ENCODE results near the gene AVL9.
"Not testable (repeated sequence)": the region's sequence is repeated elsewhere in the genome, so short reads cannot be mapped to it uniquely, and the experiment has no call there.

AVL9 gene

DNA sequence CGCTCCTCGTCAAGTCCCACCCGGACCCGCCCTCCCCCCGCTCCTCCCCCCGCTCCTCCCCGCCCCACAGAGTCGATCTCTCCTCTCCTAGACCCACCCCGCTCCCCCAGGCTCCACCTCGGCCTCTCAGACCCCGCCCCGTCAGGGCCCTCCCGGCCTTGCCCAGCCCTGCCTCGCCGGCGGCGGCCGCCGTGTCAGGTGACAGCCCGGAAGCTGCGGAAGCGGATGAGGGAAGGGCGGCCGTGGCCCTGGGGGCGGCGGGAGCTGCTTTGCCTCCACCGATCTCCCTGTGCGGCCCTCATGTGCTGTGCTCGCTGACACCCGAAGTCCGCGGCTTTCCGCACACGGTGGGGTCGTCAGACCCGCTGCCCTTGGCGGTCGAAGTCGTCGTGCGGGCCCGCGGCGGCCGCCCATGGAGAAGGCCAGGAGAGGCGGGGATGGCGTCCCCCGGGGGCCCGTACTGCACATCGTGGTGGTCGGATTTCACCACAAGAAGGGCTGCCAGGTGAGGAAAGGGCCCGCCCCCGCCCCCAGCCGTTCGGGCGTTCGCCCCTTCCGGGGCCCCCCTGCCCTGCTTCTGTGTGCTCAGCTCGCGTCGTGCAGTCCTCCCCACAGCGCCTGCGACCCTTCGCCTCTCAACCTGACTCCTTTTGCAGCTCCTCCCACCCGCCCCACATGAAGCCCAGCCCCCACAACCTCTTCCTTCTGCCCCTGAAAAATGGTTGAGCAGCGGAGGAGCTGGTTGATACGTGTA is at the start of gene AVL9:
Gene AVL9, plus strand, starts transcription at position 192 of the 754 bp plus-strand sequence. Its CDS starts 221 bp downstream, at position 413.
- DNase-seq = peak; percentile 99

DNA sequence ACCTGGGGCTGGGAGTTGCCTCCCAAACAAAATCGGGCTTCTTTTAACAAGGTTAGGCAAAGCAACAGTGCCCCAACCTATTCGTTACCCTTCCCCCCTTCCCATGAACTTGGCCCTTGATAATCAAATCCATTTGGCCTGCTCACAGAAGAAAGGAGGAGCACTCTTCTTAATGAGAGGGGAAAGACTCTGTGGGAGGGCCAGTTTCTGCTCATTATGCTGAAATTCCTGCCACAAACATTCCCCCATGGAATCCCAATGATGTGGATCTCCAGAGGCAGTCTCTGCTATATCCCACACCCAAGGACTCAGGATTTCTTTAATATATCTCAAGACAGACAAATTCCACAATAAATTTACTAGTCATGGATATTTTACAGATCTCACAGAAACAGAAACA is 48.1 kb upstream of the AVL9 start:
- no peak for DNase-seq

DNA sequence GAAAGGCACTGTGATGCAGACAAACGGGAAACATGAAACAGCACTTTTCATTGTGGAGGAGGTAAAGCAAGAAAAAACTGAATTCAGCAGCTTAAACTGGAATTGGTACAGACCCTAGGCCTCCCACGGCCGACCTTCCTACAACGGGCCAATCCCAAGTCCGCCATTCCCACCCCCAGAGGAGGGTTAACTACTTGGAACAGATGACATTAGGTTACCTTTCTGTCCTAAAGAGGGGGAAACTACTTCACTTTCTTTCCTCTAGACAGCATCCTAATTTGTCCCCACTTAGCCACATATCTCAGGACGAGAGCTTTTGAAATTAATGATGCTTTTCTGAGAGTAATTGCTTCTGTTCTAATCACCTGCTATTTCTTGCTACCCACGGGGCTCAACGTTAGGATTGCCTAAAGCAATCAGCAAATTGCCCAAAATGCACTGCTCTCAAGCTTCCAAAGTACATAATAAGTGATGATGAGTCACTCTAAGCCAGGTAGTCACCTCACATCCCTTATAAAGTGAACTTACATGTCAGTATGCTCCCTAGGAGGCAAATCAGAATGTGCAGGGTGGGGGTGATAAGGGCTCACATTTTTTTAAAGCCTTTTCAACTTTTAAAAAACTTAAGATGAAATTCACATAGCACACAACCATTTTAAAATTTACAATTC is 41.8 kb upstream of the AVL9 start:
- DNase-seq = no peak

DNA sequence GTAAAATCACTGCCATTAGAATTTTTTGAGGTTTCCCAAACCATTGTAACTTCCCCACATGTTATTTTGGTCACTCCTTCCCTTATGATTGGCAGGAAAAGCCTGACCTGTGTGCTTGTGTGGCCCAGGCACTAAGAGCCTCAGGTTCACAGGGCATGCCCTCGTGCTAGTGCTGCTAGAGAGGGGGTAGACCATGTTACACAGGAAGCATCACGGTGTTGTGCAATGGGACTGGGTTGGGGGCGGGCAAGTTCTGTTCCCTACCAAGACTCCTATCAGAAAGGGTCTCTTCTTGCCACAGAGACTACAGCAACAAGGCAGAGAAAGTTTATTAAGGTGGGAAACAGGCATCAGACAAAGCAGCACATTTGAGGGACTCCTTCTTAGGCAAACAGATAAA is 37.3 kb upstream of the AVL9 start:
- DNase-seq = no peak

DNA sequence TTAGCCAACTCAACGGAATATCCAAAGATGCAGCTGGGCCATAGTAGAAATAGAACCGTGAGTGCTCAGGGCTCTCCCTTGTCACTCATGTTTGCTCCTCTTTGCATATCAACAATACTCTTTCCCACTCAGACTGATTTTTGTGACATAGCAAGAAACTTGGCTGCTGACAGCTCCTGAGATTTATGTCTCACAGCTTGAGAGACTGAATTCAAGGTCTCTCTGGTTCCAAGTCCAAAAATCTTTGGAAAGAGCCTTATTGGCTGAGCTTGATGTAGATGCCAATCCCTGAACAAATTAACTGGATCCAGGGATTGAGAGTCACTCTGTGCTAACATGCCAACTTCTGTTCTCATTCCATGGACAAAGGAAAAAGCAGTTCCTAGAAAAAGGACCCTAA is 35.5 kb upstream of the AVL9 start:
- no peak for DNase-seq

DNA sequence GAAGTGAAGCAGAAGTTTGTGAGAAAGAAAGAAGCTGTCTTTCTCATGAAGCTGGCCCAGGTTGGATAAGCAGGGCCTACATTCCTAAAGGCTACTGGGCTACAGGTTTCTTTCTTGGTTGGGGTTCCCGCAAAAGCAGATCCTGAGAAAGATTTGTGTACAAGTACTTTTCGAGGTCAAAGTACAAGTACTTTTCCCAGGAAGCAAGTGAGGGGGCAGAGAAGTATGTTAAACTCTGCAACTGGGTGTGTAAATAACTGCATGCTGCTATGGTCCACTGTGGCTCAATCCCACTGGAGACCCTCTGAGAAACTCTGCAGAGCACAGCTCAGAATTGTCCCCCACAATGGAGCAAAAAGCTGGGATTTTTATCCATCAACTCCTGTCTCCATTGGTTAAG is 33.8 kb upstream of the AVL9 start:
- DNase-seq = no peak

DNA sequence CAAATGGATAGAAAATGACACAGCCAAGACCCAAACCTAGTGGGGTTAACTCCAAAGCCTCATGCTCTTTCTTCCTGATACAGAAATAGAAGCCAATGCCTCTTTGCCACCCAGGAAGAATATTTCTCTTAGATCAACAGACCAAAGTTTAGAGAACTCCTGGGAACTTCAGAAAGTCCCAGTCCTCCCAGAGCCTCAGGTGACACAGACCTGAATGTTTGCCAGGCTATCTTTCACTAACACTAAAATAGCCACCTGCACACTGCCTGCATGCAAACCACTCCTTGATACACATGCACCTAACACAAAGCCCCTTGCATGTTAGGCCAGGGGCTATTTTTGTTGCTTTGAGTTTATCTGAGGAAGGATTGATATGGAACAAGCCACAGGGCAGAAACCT is 32.8 kb upstream of the AVL9 start:
- no peak for DNase-seq

DNA sequence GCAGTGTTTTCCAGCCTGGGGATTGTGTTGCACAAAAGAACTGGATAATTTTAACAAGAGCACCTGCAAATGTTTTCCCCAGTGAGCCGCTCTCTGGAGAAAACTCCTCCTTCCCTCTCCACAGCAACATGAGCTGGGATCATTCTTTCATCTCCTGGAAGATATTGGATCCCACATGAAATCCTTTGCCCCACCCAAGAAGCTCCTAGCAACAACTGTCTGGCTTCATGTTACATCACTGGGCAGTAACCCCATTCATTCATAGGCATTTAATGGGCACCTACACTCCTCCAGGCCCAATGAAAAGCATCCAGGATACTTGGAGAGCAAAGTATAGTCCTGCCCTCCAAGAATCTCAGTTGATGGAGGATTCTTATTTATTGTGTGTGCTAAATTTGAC is 32.3 kb upstream of the AVL9 start:
- no peak for DNase-seq

DNA sequence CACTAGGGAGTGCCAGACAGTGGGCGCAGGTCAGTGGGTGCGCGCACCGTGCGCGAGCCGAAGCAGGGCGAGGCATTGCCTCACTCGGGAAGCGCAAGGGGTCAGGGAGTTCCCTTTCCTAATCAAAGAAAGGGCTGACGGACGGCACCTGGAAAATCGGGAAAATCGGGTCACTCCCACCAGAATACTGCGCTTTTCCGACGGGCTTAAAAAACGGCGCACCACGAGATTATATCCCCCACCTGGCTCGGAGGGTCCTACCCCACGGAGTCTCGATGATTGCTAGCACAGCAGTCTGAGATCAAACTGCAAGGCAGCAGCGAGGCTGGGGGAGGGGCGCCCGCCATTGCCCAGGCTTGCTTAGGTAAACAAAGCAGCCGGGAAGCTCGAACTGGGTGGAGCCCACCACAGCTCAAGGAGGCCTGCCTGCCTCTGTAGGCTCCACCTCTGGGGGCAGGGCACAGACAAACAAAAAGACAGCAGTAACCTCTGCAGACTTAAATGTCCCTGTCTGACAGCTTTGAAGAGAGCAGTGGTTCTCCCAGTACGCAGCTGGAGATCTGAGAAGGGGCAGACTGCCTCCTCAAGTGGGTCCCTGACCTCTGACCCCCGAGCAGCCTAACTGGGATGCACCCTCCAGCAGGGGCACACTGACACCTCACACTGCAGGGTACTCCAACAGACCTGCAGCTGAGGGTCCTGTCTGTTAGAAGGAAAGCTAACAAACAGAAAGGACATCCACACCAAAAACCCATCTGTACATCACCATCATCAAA is 30.5 kb upstream of the AVL9 start:
- DNase-seq = not testable (repeated sequence)

DNA sequence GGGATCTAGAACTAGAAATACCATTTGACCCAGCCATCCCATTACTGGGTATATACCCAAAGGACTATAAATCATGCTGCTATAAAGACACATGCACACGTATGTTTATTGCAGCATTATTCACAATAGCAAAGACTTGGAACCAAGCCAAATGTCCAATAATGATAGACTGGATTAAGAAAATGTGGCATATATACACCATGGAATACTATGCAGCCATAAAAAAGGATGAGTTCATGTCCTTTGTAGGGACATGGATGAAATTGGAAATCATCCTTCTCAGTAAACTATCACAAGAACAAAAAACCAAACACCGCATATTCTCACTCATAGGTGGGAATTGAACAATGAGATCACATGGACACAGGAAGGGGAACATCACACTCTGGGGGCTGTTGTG is 25.3 kb upstream of the AVL9 start:
- not testable (repeated sequence) for DNase-seq

DNA sequence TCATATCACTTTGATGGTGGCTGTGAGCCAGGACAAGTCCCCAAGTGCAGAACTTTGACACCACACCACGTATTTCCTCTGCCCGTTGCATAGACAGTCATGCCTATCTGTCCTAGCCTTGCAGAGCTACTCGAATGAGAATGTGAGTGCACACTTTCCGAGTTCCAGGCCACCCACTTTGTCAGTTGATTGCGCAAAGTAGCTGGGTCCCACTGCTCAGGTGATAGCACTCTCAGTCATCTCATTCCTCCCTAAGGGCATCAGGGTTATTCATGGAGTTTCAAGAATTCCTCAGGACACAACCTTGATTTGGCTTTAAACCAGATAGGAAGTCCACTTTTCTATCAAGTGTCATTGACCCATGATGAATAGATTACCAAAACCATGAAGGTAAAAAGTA is 24.4 kb upstream of the AVL9 start:
- no peak for DNase-seq

DNA sequence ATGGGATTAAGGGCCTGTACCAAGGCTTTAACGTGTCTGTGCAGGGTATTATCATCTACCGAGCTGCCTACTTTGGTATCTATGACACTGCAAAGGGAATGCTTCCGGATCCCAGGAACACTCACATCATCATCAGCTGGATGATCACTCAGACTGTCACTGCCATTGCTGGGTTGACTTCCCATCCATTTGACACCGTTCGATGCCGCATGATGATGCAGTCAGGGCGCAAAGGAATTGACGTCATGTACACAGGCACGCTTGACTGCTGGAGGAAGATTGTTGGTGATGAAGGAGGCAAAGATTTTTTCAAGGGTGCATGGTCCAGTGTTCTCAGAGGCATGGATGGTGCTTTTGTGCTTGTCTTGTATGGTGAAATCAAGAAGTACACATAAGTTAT is 23.3 kb upstream of the AVL9 start:
- DNase-seq = no peak

DNA sequence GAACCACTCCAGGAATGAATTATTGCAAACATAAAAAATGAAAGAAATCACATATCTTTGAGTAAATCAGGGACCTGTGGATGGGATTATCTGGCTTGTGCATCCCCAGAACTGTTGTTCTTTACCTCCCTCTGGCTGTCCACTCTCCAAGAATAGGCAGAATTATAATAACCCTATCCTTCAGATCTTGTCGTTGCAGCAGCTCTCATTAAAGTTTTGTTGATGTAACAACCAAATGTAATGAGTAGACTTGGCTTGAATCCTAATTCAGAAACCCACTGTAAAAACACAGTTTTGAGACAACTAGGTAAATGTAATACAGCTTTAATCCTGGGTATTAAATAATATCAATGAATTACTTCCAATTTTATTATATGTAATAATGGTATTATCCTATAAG is 21.3 kb upstream of the AVL9 start:
- no peak for DNase-seq

DNA sequence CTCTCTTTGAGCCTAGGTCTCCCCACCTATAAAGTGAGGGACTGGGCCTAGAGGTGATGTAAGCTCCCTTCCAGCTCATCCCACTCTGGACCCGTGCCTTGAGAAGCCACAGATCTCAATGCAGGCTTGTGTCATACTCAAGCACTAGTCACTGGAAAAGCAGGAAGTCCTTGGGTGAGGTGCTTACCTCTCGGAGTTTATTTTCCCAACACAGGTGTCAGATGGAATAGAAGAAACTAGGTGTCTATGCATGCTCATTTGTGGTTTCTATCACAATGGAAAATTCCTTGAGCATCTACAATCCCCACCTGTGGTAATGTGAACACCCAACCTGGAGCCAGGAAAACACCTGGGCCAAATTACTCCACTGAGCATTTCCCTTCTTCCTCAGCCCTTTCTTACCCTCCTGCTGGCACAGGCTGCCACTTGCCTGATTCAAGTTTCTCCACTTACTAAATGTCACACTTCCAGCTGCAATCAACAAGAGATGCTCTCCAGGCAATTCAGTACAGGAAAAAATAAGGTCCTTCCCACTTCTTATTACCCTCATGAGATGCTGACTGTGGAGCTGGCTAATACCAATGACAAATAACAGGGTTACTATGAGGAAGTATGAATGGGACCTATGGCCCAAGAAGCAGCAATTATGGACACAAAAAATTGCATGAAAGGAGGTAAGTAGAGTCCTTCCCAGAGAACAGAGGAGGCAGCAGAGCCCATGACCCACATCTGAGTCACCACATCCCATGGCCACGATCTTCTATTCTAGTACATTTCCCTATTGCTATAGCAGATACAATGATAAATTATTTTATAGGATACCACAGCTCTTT is 18.3 kb upstream of the AVL9 start:
- no peak for DNase-seq

DNA sequence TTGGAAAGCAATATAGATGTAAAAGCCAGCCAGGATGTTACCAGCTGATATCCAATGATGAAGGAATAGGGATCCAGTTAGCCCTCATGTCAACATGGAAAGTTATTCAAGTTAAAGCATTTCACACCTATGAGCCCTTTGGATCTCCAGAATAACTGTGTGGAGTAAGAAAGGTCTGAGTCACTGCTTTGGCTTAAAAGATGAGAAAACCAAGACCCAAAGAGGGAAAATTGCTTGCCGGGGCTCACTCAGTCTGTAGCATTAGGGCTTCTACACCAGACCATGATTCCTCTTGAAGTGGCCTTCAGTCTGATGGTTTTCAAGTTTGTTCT is 17.7 kb upstream of the AVL9 start:
- DNase-seq = no peak

DNA sequence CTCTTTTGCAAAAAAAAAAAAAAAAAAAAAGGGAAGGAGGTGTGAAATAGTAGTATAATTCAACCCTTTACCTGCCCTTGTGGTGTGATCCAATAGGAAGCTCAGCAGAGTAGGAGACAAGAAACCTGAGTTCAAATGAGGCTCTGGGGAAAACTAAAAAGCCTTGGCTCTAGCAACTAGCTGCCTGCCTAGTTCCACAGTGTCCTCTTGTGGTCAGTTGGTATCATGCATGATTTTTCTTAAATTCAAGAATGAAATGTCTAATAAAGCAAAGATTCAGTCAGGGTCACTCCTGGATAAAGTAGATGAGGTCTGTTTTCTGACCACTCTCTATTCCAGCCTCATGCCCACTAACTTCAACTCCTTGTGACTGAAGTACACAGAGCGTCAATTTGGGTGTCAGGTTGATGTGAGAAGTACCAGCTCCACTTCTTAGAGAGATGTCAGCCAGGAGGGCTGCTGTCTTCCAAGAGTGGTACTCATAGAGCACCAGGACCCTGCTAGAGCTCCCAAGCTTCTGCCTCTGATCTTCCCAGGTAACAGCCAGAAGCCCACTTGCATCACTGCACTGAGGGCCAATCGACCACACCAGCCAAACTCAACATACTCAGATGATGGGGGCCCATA is 15.6 kb upstream of the AVL9 start:
- DNase-seq = no peak

DNA sequence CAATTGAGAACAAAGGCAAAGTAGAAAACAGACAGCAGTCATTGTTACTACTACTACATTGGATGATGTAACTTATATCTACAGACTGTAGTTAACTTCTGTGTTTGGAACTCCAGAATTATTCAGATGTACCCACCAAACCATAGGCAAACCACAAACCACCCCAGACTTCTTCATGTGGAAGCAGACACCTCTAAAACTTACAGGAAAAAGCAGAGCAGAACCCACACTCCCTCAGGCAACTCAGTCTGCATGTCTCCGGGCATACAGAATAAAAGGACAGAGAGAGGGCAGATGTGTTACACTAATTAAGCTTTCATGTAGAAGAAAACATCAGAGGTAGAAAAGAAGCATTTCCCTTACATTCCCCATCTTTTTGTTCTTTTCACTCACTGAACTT is 14.1 kb upstream of the AVL9 start:
- no peak for DNase-seq

DNA sequence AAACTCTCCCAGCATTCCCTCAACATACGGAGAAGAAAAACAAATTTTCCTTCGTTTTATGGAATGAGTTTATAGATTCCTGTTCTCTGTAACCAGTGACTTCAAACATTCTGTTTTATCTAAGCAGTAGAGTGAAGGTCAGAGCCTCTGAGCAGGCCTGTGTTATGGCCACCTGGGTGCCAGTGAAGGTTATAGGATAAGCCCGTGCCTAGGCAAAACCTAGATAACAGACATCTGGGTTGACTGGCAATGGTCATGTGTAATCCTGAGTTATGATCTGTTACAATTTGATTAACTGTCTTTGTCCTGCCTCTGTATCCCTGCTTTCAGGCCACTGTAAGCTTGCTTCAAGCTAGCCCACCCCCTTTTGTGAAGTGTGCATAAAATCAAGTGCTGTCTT is 13.4 kb upstream of the AVL9 start:
- no peak for DNase-seq

DNA sequence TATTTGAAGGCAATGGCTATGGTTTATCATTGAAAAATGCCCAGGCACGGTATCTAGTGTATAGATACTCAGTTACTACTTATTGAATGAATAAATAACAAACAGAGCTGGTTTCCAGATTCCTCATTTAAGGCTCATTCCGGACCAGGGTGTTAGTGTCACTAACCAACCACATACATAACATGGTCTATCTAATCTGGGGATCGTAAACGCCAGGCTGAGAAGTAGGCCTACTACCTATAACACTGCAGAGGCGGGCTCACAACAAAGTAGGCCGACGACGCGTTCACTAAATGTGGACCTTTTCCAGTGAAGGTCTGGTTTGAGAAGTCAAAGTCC is 5.5 kb upstream of the AVL9 start:
- no peak for DNase-seq

DNA sequence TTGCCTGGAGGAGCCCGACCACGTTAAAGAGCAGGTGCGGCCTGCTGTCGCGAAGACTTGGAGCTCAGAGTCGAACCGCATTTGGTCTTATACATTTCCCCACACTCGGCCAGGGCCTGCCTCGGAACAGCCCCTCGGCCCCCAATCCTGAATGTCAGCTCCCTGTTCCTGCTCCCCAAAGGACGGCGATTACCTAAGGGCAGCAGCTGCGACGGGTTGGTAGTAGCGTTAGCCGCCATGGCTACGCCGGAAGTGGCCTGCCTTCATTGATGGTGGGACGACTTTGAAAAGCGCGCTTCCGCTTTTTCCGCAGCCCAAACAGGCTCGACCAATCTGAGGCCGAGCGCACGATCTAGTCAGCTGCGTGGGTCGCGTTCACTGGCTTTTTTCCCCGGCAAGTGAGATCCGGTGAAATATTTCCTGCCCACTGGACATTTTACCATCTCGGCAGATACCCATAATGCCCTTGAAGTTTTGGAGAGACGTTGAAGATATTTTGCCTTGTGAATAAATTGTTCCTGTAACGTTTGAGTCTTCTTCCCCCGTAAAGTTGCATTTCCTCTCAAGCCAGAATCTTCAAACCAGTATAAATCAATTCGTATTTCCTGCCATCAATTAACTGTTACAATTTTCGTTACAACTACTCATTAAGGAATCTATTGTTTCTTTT is 5.0 kb upstream of the AVL9 start, which contains the start of gene LSM5:
Gene LSM5, minus strand, starts transcription at position 254 of the 670 bp plus-strand sequence. Its CDS starts 15 bp downstream, at position 239.
- peak; percentile 86 for DNase-seq

DNA sequence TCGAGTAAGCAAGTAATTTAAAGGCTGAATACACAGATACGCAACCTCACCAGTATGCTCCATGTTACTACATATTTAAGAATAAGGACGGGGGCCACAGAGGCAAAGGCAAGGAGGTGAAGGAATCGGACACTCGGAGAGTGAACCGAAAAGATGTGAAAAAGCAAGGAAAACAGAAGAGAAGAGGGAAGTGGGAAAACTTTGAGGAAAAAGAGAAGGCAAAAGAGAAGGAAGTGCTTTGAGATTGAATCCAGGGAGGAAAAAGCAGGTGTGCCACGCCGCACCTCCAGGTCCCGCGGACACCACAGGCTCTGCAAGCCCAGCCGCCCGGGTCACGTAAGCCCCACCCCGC is 367 bp upstream of the AVL9 start:
- no peak for DNase-seq
